ENCODE results near the gene KRTAP9-2. TPM values are rescaled to one million over a fixed set of nuclear protein-coding genes. Genes with fewer than 3 reads are reported as not detected.

KRTAP9-2 gene
- total and polyA plus RNA-seq, 5 donors from 2014 or later = not detected

Other genes with a start within 250 kb of the KRTAP9-2 start
Only the 30 nearest of the 41 such genes appear.
- gene KRTAP2-1, start 179.3 kb upstream of the KRTAP9-2 start, total RNA-seq = not detected
- not detected for gene KRTAP2-1, start 179.3 kb upstream of the KRTAP9-2 start, polyA plus RNA-seq
- gene KRTAP2-2, start 171.4 kb upstream of the KRTAP9-2 start, total RNA-seq = not detected
- gene KRTAP2-2, start 171.4 kb upstream of the KRTAP9-2 start, polyA plus RNA-seq = not detected
- gene KRTAP2-3, start 166.5 kb upstream of the KRTAP9-2 start, total RNA-seq = not detected
- not detected for gene KRTAP2-3, start 166.5 kb upstream of the KRTAP9-2 start, polyA plus RNA-seq
- gene KRTAP2-4, start 160.8 kb upstream of the KRTAP9-2 start, total RNA-seq = not detected
- not detected for gene KRTAP2-4, start 160.8 kb upstream of the KRTAP9-2 start, polyA plus RNA-seq
- gene KRTAP4-7, start 142.5 kb upstream of the KRTAP9-2 start, total RNA-seq = not detected
- not detected for gene KRTAP4-7, start 142.5 kb upstream of the KRTAP9-2 start, polyA plus RNA-seq
- gene KRTAP4-8, start 128.5 kb upstream of the KRTAP9-2 start, total RNA-seq = not detected
- not detected for gene KRTAP4-8, start 128.5 kb upstream of the KRTAP9-2 start, polyA plus RNA-seq
- not detected for gene KRTAP4-16, start 124.4 kb upstream of the KRTAP9-2 start, total RNA-seq
- not detected for gene KRTAP4-16, start 124.4 kb upstream of the KRTAP9-2 start, polyA plus RNA-seq
- gene KRTAP4-9, start 121.3 kb upstream of the KRTAP9-2 start, total RNA-seq = not detected
- gene KRTAP4-9, start 121.3 kb upstream of the KRTAP9-2 start, polyA plus RNA-seq = not detected
- not detected for gene KRTAP4-11, start 108.3 kb upstream of the KRTAP9-2 start, total RNA-seq
- not detected for gene KRTAP4-11, start 108.3 kb upstream of the KRTAP9-2 start, polyA plus RNA-seq
- not detected for gene KRTAP4-12, start 102.5 kb upstream of the KRTAP9-2 start, total RNA-seq
- gene KRTAP4-12, start 102.5 kb upstream of the KRTAP9-2 start, polyA plus RNA-seq = not detected
- not detected for gene KRTAP4-6, start 86.1 kb upstream of the KRTAP9-2 start, total RNA-seq
- gene KRTAP4-6, start 86.1 kb upstream of the KRTAP9-2 start, polyA plus RNA-seq = not detected
- not detected for gene KRTAP4-5, start 76.8 kb upstream of the KRTAP9-2 start, total RNA-seq
- gene KRTAP4-5, start 76.8 kb upstream of the KRTAP9-2 start, polyA plus RNA-seq = not detected
- not detected for gene KRTAP4-4, start 65.9 kb upstream of the KRTAP9-2 start, total RNA-seq
- gene KRTAP4-4, start 65.9 kb upstream of the KRTAP9-2 start, polyA plus RNA-seq = not detected
- gene KRTAP4-3, start 58.4 kb upstream of the KRTAP9-2 start, total RNA-seq = not detected
- not detected for gene KRTAP4-3, start 58.4 kb upstream of the KRTAP9-2 start, polyA plus RNA-seq
- gene KRTAP4-2, start 48.4 kb upstream of the KRTAP9-2 start, total RNA-seq = not detected
- not detected for gene KRTAP4-2, start 48.4 kb upstream of the KRTAP9-2 start, polyA plus RNA-seq
- not detected for gene KRTAP4-1, start 41.7 kb upstream of the KRTAP9-2 start, total RNA-seq
- gene KRTAP4-1, start 41.7 kb upstream of the KRTAP9-2 start, polyA plus RNA-seq = not detected
- gene KRTAP9-1, start 36.8 kb upstream of the KRTAP9-2 start, total RNA-seq = not detected
- gene KRTAP9-1, start 36.8 kb upstream of the KRTAP9-2 start, polyA plus RNA-seq = not detected
- not detected for gene KRTAP9-3, start 5.8 kb downstream of the KRTAP9-2 start, total RNA-seq
- not detected for gene KRTAP9-3, start 5.8 kb downstream of the KRTAP9-2 start, polyA plus RNA-seq
- gene KRTAP9-8, start 11.4 kb downstream of the KRTAP9-2 start, total RNA-seq = not detected
- not detected for gene KRTAP9-8, start 11.4 kb downstream of the KRTAP9-2 start, polyA plus RNA-seq
- gene KRTAP9-4, start 23.0 kb downstream of the KRTAP9-2 start, total RNA-seq = not detected
- not detected for gene KRTAP9-4, start 23.0 kb downstream of the KRTAP9-2 start, polyA plus RNA-seq
- gene KRTAP9-9, start 28.7 kb downstream of the KRTAP9-2 start, total RNA-seq = not detected
- gene KRTAP9-9, start 28.7 kb downstream of the KRTAP9-2 start, polyA plus RNA-seq = not detected
- gene KRTAP9-6, start 38.7 kb downstream of the KRTAP9-2 start, total RNA-seq = not detected
- not detected for gene KRTAP9-6, start 38.7 kb downstream of the KRTAP9-2 start, polyA plus RNA-seq
- gene KRTAP9-7, start 49.0 kb downstream of the KRTAP9-2 start, total RNA-seq = not detected
- not detected for gene KRTAP9-7, start 49.0 kb downstream of the KRTAP9-2 start, polyA plus RNA-seq
- not detected for gene KRTAP29-1, start 76.2 kb downstream of the KRTAP9-2 start, total RNA-seq
- under 1 TPM in 1 of 4 donors, not detected in 3; 0.63 TPM for gene KRTAP29-1, start 76.2 kb downstream of the KRTAP9-2 start, polyA plus RNA-seq
- gene KRTAP16-1, start 82.7 kb downstream of the KRTAP9-2 start, total RNA-seq = 0.42 TPM
- under 1 TPM in 1 of 4 donors, not detected in 3; 0.17 TPM for gene KRTAP16-1, start 82.7 kb downstream of the KRTAP9-2 start, polyA plus RNA-seq
- not detected for gene KRTAP17-1, start 89.1 kb downstream of the KRTAP9-2 start, total RNA-seq
- not detected for gene KRTAP17-1, start 89.1 kb downstream of the KRTAP9-2 start, polyA plus RNA-seq
- not detected for gene KRT33A, start 124.2 kb downstream of the KRTAP9-2 start, total RNA-seq
- gene KRT33A, start 124.2 kb downstream of the KRTAP9-2 start, polyA plus RNA-seq = not detected
- gene KRT33B, start 143.2 kb downstream of the KRTAP9-2 start, total RNA-seq = not detected
- gene KRT33B, start 143.2 kb downstream of the KRTAP9-2 start, polyA plus RNA-seq = not detected
- gene KRT34, start 155.7 kb downstream of the KRTAP9-2 start, total RNA-seq = not detected
- not detected for gene KRT34, start 155.7 kb downstream of the KRTAP9-2 start, polyA plus RNA-seq
- not detected for gene KRT31, start 171.0 kb downstream of the KRTAP9-2 start, total RNA-seq
- not detected for gene KRT31, start 171.0 kb downstream of the KRTAP9-2 start, polyA plus RNA-seq

Data from CD4-positive, CD25-positive, alpha-beta regulatory T cell (primary cell).